ENCODE measurements around the gene CNOT10.
"Not testable (repeated sequence)": the region's sequence is repeated elsewhere in the genome, so short reads cannot be mapped to it uniquely, and the experiment has no call there.

- TF ChIP-seq CTCF, EZH2 (IDR thresholded peaks at IDR 0.05): not testable (repeated sequence)
Observed at GRCh38 chr3:32743470-32743869, 58.5 kb downstream of the CNOT10 start.

All from neural progenitor cell (in vitro differentiated cells).